ENCODE data around the gene ABHD17B. TPM values are rescaled to one million over a fixed set of nuclear protein-coding genes. Genes with fewer than 3 reads are reported as not detected.

The ABHD17B gene
- total RNA-seq, 4 donors from 2014 or later, result 13.0 to 25.4 (median 15.2) TPM

- no peak for TF ChIP-seq CTCF (IDR thresholded peaks at IDR 0.05; ENCODE audit: low read depth)
Measured at GRCh38 chr9:71925834-71926233, 14.8 kb upstream of the ABHD17B start.

GRCh38 chr9:71924576-71924975, 13.6 kb upstream of the ABHD17B start:
- no peak for TF ChIP-seq CTCF (IDR thresholded peaks at IDR 0.05; ENCODE audit: low read depth)

- no peak for TF ChIP-seq CTCF (IDR thresholded peaks at IDR 0.05; ENCODE audit: low read depth)
Measured at GRCh38 chr9:71921190-71921814, 10.3 kb upstream of the ABHD17B start.

- no peak for TF ChIP-seq CTCF (IDR thresholded peaks at IDR 0.05; ENCODE audit: low read depth)
Measured at GRCh38 chr9:71920456-71921189, 9.6 kb upstream of the ABHD17B start.

- TF ChIP-seq CTCF (IDR thresholded peaks at IDR 0.05; ENCODE audit: low read depth), result no peak
Measured at GRCh38 chr9:71918419-71918818, 7.4 kb upstream of the ABHD17B start.

- TF ChIP-seq CTCF (IDR thresholded peaks at IDR 0.05; ENCODE audit: low read depth), result no peak
Measured at GRCh38 chr9:71916834-71917534, 6.0 kb upstream of the ABHD17B start.

- no peak for TF ChIP-seq CTCF (IDR thresholded peaks at IDR 0.05; ENCODE audit: low read depth)
Measured at GRCh38 chr9:71915495-71915894, 4.5 kb upstream of the ABHD17B start.

Data from subcutaneous adipose tissue (tissue), 4 donors.